ENCODE data around the gene FNDC3A.
"Not testable (repeated sequence)": the region's sequence is repeated elsewhere in the genome, so short reads cannot be mapped to it uniquely, and the experiment has no call there.

FNDC3A gene

DNA sequence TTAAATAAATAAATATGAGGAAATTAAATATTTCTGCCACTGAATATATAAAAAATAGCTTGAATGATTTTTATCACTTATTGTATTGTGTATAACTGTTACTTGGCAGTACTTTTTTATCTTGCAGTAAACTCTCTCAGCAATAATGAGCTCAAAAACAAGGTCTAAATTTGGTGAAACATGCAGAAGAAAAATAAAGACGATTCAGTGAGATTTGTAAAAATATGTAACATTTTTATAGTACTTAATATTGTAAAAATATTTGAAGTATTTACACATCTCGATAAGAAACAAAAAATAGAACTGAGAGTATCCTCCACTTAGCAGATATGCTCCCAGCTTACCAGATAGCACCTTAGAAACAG lies 123.8 kb downstream of the FNDC3A start:
- DNase-seq = no peak

- no peak for DNase-seq
These were observed 125.2 kb downstream of the FNDC3A start for GRCh38 chr13:49100637-49101570.

GRCh38 chr13:49108196-49108595 lies 132.5 kb downstream of the FNDC3A start:
- no peak for DNase-seq

DNA sequence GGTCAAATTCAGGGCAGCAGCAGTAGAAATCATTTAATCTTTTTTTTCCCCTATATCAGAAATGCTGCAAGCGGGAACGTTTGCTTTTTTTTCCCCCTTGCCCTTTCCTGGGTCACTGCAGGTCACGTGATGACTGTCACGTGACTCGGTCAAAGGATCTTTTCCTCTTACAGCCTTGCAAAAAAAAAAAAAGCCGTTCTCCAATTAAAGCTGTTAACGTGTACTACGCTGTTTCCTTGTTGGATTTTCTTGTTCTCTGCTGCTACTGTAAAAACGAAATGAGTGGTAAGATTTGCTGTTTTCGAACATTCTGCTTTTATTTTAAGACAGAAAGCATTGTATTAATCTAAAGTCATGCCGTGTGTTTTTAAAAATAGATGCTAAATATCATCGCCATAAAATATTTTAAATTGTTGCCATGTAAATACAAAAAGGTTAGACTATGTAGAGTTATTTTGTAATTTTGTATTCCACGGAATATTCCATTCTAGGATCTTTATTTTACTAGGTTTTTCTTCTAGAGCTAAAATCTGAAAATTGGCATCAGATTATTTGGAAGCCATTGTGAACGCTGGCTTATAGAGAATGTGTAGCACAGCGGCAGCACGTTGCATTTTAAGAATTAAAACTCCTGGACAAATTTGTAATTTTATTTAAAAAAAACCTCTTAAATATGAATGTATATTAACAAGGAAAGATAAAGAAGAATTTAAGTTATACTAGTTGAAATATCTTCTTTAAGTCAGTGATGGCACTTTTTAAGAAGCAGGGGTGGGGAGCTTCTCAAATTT lies 134.6 kb downstream of the FNDC3A start:
- peak; percentile 54 for DNase-seq

- DNase-seq = no peak
These were observed 135.1 kb downstream of the FNDC3A start for GRCh38 chr13:49110913-49111170.

DNA sequence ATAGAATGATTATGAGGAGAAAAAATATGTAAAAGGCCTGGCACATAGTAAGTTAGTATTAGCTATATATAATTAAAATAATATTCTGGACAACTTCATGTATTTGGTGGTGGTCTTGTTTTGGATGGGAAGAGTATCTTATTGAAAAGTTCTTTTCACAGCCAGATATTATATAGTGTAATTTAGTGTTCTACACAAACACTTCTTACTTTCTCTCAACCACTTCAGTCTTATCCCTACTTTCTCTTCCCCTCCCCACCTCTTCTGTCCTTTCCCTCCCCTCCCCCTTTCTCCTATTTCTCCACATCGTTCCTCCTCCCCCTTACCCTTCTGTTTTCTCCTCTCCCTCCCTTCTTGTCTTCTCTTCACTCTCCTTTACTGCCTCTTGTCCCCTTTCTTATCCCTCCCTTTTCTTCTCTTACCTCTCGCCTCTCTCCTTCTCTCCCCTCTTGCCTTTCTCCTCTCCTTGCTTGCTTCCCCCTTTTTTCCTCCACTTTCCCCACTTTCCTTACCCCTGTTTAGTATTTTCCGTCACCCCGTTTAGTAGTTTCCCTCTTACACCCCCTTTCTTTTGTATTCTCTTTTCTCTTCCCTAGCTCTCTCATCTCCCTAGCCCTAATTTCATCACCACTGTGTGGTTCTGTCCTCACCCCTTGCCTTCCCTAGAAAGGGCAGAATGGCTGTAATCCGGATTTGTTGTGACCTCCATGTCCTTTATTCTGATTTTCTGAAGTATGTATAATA lies 137.2 kb downstream of the FNDC3A start:
- DNase-seq = no peak

DNA sequence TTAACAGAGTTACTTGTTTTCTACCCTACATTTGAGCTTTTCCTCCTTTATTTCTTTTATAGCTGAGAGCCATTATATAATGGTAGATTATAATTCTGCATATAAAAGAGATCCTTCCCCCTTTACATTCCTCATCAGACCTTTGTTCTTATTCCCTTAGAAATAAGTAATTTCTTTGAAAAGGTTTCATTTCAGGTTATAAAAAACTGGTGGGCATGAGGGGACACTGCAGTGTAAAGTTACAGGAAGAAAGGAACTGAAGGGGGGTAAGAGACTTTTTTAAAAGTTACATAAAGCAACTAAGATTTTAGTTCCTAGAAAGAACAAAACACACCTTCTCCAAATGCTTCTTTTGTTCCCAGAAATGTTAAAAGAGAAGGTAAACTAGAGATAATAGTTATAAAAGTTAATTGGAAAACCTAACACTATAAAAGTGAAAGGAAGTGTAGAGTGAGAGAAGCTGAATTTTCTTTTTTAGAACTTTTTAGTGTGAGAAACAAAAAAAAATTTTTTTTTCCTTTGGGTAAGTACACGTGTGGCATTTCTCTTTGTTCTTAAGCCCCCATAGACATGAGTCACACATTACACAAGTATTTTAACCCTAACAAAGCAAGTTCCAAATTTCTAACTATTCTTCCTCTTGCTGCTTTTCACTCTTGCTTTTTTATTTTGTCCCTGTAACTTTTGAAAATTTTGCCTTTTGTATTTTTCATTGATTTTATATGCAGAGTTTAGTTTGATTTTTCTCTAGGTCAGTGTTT lies 138.0 kb downstream of the FNDC3A start:
- DNase-seq = no peak

- DNase-seq = no peak
These were observed 141.2 kb downstream of the FNDC3A start for GRCh38 chr13:49116873-49117272.

GRCh38 chr13:49118455-49118854 lies 142.7 kb downstream of the FNDC3A start:
- not testable (repeated sequence) for DNase-seq

DNA sequence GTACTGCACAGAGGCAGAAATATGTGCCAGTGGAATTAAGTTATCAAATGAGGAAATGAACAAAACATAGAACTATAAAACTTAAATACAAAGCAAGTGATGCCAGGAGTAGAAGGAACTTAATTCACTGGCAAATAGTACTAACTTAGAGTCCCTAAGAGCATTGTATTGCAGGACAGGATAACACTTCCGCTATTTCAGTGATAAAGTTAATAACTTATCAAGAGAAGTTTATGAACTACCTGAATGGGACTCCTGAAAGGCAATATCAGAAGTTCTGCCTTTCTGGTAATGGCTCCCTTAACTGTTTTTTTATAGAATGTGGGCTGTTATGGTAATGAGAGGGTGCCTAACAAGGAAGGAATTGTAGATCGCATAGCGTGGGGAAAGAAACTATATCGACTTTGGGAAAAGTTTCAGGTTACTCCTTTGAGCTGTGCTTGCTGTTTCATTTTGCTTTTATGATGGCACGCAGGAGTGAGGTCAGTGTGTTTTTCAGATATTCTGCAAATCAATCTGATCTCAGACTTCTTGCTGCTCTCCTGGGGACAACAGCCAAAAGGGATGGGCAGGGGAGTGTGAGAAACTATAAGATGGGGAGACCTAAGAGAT lies 149.1 kb downstream of the FNDC3A start:
- DNase-seq = no peak

GRCh38 chr13:49125964-49126524 lies 150.3 kb downstream of the FNDC3A start:
- no peak for DNase-seq

DNA sequence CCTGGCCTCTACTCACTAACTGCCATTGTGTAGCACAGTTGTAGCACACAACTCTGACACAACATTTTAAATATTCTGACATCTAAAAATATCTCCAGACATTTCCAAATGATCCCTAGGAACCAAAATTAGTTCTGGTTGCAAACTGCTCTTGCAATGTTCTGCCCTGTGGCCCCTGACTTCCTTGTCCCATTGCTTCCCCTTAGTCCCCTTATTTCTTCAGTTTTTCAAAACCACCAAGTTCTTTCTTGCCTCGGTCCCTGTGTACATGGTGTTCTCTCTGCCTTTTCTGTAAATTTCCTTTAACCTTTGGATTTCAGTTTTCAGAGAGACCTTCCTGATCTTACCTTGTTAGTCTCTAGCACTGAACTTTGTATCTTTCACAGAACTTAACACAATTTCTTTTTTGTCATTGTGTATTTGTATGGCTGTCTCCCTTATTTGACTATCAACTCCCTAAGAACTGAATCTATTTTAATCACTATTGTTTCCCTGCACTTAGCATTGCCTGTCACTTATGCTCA lies 156.8 kb downstream of the FNDC3A start:
- DNase-seq = no peak

DNA sequence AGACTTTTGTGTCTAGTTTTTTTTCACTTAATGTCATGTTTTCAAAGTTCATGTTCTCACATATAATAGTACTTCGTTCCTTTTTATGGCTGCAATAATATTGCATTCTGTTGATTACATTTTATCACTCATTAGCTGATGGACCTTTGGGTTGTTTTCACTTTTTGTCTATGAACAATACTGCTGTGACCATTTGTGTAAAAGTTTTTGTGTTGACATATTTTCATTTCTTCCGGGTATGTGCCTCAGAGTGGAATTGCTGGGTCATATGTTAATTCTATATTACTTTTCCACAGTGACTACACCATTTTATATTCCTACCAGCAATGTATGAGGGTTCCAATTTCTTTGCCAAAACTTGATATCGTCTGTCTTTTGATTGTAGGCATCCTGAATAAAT lies 158.6 kb downstream of the FNDC3A start:
- no peak for DNase-seq

DNA sequence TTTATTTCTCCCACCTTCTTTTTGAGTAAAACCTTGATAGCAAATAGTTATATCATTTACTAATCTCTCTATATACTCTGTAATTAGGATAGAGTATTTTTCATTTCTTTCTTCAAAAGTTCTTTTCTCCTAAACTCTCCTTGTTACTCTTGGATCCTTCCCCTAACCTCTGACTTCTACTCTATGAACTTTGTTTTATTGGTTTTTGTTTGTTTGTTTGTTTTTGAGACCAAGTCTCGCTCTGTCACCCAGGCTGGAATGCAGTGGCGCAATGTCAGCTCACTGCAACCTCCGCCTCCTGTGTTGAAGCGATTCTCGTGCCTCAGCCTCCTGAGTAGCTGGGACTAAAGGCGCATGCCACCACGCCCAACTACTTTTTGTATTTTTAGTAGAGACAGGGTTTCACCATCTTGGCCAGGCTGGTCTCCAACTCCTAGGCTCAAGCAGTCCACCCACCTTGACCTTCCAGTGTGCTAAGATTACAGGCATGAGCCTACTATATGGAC lies 161.5 kb downstream of the FNDC3A start:
- not testable (repeated sequence) for DNase-seq

GRCh38 chr13:49140910-49141611 lies 165.3 kb downstream of the FNDC3A start:
- DNase-seq = no peak

- no peak for DNase-seq
These were observed 171.2 kb downstream of the FNDC3A start for GRCh38 chr13:49146950-49147355.

- DNase-seq = no peak
These were observed 172.7 kb downstream of the FNDC3A start for GRCh38 chr13:49148405-49148804.

DNA sequence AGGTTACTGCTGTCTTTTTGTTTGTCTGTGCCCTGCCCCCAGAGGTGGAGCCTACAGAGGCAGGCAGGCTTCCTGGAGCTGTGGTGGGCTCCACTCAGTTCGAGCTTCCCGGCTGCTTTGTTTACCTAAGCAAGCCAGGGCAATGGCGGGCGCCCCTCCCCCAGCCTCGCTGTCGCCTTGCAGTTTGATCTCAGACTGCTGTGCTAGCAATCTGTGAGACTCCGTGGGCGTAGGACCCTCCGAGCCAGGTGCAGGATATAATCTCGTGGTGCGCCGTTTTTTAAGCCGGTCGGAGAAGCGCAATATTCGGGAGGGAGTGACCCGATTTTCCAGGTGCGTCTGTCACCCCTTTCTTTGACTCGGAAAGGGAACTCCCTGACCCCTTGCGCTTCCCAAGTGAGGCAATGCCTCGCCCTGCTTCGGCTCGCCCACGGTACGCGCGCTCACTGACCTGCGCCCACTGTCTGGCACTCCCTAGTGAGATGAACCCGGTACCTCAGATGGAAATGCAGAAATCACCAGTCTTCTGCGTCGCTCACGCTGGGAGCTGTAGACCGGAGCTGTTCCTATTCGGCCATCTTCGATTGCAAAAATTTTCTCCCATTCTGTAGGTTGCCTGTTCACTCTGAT lies 182.4 kb downstream of the FNDC3A start:
- DNase-seq = not testable (repeated sequence)

DNA sequence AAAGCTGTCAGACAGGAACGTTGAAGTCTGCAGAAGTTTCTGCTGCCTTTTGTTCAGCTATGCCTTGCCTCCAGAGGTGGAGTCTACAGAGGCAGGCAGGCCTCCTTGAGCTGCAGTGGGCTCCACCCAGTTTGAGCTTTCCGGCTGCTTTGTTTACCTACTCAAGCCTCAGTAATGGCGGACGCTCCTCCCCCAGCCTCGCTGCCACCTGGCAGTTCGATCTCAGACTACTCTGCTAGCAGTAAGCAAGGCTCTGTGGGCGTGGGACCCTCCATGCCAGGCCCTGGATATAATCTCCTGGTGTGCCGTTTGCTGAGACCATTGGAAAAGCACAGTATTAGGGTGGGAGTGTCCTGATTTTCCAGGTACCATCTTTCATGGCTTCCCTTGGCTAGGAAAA lies 187.4 kb downstream of the FNDC3A start:
- DNase-seq = not testable (repeated sequence)

GRCh38 chr13:49164712-49165111 lies 189.0 kb downstream of the FNDC3A start:
- no peak for DNase-seq

Measured in NCI-H1417 treated with DMSO at 0.1 percent for 48 hours (cell line).